Lung (tissue), 12 donors: ENCODE measurements around the gene ZC3H13. TPM values are rescaled to one million over a fixed set of nuclear protein-coding genes. Genes with fewer than 3 reads are reported as not detected.

Source experiments
- ATAC-seq: fragments of 200-7000 bp; cut with Tn5 transposase; one replicate; pipeline ENCODE4 v1.9.1; 2020; ENCODE audit warnings: moderate number of reproducible peaks; ENCODE audit not compliant: insufficient read depth, low FRiP score
- DNase-seq, 3 donors: peaks; one replicate each; pipeline ENCODE4 v3.0.0-alpha.2; 2013 to 2017
- H3K27ac ChIP-seq, 2 donors: one replicate each; pipeline ENCODE4 v1.5.1; 2013; ENCODE audit warnings: mild to moderate bottlenecking in 2 of 2, moderate library complexity in 2 of 2, control low read depth in 1 of 2, inconsistent platforms in 1 of 2, low read depth in 1 of 2, low read length in 1 of 2
- H3K27me3 ChIP-seq, 3 donors: one replicate each; pipeline ENCODE4 v1.5.1; 2013; ENCODE audit warnings: low read length in 2 of 3; ENCODE audit not compliant: control insufficient read depth in 3 of 3, insufficient read depth in 3 of 3
- H3K36me3 ChIP-seq, 4 donors: one replicate each; pipeline ENCODE4 v1.5.1; 2013; ENCODE audit warnings: low read length in 4 of 4, mild to moderate bottlenecking in 1 of 4, moderate library complexity in 1 of 4; ENCODE audit not compliant: control insufficient read depth in 4 of 4, insufficient read depth in 4 of 4
- H3K4me1 ChIP-seq, 5 donors: one replicate each; pipeline ENCODE4 v1.5.1; 2013; ENCODE audit warnings: low read length in 5 of 5, mild to moderate bottlenecking in 2 of 5, moderate library complexity in 1 of 5; ENCODE audit not compliant: control insufficient read depth in 5 of 5, insufficient read depth in 5 of 5
- H3K4me3 ChIP-seq: one replicate; pipeline ENCODE4 v1.5.1; 2013; ENCODE audit warnings: mild to moderate bottlenecking, control low read depth, moderate library complexity
- H3K9ac ChIP-seq, 2 donors: one replicate each; pipeline ENCODE4 v1.5.1; 2013; ENCODE audit warnings: low read length in 2 of 2, control low read depth in 1 of 2; ENCODE audit not compliant: insufficient read depth in 1 of 2
- H3K9me3 ChIP-seq, 4 donors: one replicate each; pipeline ENCODE4 v1.5.1; 2013; ENCODE audit warnings: low read length in 3 of 4, mild to moderate bottlenecking in 1 of 4, moderate library complexity in 1 of 4; ENCODE audit not compliant: control insufficient read depth in 4 of 4, insufficient read depth in 3 of 4
- WGBS, 2 donors: extraction: QIAGEN DNeasy Blood & Tissue Kit; methylation state at CpG; one replicate each; pipeline ENCODE4 v1.1.7; 2013; 5-methylcytosine and 5-hydroxymethylcytosine counted together
- polyA plus RNA-seq, 2 donors: library from polyadenylated mRNA; stranded (reverse); fragments of 200-250 nt; gene quantifications; one replicate each; pipeline ENCODE4 v1.2.1, GENCODE V29; 2013
- total RNA-seq, 2 donors: library from RNA; depleted of rRNA in 1 of 2; stranded (reverse); fragments of >200 nt in 1 of 2; gene quantifications; one replicate each; pipeline ENCODE4 v1.2.1, GENCODE V29; 2014 to 2021
- TF ChIP-seq, protein P1 (sequence below): IDR thresholded peaks from 2 replicates; pipeline ENCODE4 v1.5.1; 2012; ENCODE audit warnings: mild to moderate bottlenecking; ENCODE audit errors: control extremely low read depth, extremely low read depth
- donor health status: control.
- donor health status: control.
- donor health status: Bipolar disorder and iron deficiency.
- donor health status: healthy.
- donor health status: DM: yes; HTN: yes; CAD: no.

ZC3H13 gene
- total and polyA plus RNA-seq, 4 donors, result 12.6 to 54.3 (median 27.3) TPM

DNA sequence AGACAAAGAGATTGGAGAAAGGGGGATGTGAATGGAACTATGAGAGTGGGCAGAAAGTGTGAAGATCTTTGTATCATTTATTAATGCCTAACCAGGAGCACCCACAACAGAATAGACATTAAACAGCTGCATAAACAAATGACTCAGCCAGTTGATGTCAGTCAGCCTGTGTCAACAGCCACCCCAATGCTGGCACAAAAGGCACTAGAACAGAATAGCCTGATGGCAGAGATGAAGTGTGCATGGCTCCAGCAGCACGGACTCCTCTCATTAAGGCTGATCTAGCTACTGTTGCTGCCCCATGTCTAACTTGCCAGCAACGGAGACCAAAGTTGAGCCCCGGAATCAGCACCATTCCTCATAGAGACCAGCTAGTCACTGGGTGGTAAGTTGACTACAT, 44.5 kb upstream of the ZC3H13 start:
- TF ChIP-seq, protein P1, sequence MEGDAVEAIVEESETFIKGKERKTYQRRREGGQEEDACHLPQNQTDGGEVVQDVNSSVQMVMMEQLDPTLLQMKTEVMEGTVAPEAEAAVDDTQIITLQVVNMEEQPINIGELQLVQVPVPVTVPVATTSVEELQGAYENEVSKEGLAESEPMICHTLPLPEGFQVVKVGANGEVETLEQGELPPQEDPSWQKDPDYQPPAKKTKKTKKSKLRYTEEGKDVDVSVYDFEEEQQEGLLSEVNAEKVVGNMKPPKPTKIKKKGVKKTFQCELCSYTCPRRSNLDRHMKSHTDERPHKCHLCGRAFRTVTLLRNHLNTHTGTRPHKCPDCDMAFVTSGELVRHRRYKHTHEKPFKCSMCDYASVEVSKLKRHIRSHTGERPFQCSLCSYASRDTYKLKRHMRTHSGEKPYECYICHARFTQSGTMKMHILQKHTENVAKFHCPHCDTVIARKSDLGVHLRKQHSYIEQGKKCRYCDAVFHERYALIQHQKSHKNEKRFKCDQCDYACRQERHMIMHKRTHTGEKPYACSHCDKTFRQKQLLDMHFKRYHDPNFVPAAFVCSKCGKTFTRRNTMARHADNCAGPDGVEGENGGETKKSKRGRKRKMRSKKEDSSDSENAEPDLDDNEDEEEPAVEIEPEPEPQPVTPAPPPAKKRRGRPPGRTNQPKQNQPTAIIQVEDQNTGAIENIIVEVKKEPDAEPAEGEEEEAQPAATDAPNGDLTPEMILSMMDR, result no peak
- DNase-seq (no peak), ATAC-seq (no peak)
- WGBS, 2 donors, result 91 to 93% methylated on average over 3 of the region's 3 CpGs
- Histone ChIP-seq H3K9me3 (peaks cover 0 to 2% (median 0%) of the 10 kb centered on the region in 4 donors), H3K36me3 (no peaks in the 10 kb centered on the region), H3K27me3 (no peaks in the 10 kb centered on the region), H3K27ac (no peak overlapping the region), H3K4me3 (no peak overlapping the region), H3K4me1 (peaks cover 0 to 2% (median 0%) of the 10 kb centered on the region in 5 donors), H3K9ac (no peak overlapping the region)

DNA sequence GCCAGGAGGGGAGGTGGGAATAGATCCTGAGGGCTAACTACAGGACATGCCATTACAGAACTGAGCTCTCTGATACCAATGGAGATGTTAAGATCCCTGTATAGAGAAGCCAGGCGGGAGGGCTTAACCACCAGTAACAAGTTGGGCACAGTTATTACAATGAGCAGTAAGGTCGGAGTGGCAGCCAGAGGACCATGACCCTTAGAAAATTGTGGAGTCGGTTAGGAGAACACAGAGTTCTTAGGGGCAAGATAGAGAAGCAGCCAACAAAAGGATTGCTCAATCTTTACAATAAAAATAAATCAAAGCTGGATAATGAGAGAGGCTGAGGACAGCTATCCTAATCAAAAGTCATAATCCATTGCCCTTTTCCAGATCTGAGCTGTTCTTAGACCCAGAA, 41.9 kb upstream of the ZC3H13 start:
- no peak for ATAC-seq
- Histone ChIP-seq H3K4me3 (no peak overlapping the region), H3K9me3 (peaks cover 0 to 2% (median 0%) of the 10 kb centered on the region in 4 donors), H3K27ac (no peak overlapping the region), H3K9ac (no peak overlapping the region), H3K4me1 (peaks cover 0 to 2% (median 0%) of the 10 kb centered on the region in 5 donors), H3K36me3 (no peaks in the 10 kb centered on the region), H3K27me3 (no peaks in the 10 kb centered on the region)
- no peak for DNase-seq
- TF ChIP-seq, protein P1, result no peak
- WGBS, 2 donors, result 90 to 93% methylated on average over 3 of the region's 3 CpGs

DNA sequence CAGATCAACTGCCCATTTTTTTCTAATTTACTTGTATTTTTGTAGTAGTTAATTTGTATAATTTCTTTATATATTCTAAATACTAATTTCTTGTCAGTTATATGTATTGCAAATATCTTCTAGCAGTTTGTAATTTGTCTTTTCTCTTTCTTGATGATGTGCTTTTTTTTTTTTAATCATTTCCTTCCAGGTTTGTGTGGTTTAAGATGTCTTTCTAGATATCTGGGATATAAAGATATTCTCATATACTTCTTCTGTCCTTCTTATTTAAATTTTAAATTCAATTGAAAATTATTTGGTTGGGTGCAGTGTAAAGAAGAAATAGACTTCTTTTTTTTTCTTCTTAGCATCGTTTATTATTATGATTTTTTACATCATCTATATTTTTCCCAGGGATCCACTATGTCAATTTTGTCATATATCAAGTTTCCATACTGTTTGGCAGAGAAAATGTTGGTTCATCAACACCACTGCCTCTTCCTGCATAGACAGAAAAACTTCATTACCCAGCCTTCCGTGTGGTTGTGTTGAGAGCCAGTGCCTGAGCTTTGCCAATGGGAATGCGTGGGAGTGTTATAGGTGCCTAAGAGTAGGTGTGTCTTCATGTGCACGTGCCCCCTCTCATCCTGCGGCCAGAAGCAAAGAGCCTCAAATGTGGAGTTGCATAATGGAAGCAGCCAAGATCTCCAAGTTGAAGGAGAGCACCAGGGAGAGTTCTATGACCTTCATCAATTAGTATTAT, 36.4 kb upstream of the ZC3H13 start:
- Histone ChIP-seq H3K27ac (no peak overlapping the region), H3K4me3 (no peak overlapping the region), H3K9ac (no peak overlapping the region), H3K27me3 (no peaks in the 10 kb centered on the region), H3K36me3 (no peaks in the 10 kb centered on the region), H3K9me3 (peaks cover 0 to 4% (median 0%) of the 10 kb centered on the region in 4 donors), H3K4me1 (no peaks in the 10 kb centered on the region)
- DNase-seq (no peak), ATAC-seq (no peak)
- TF ChIP-seq, protein P1, result no peak
- WGBS, 2 donors, result 82 to 85% methylated on average over 5 of the region's 5 CpGs
